ENCODE data around the gene LPP. TPM values are rescaled to one million over a fixed set of nuclear protein-coding genes. Genes with fewer than 3 reads are reported as not detected.

LPP gene
- total RNA-seq, 1 donor from 2014 or later: 93.9 TPM

- DNase-seq (ENCODE audit: low read depth): peak; percentile 69
- H3K4me3 ChIP-seq (ENCODE audit: low read depth, low read length): no peak overlapping the region
- TF ChIP-seq CTCF (conservative IDR thresholded peaks at IDR 0.05; ENCODE audit: low read depth, low read length): no peak
Measured at GRCh38 chr3:188689101-188689574, 535.2 kb downstream of the LPP start.

- no peak for DNase-seq (ENCODE audit: low read depth)
- TF ChIP-seq CTCF (conservative IDR thresholded peaks at IDR 0.05; ENCODE audit: low read depth, low read length): no peak
- no peak overlapping the region for H3K4me3 ChIP-seq (ENCODE audit: low read depth, low read length)
Measured at GRCh38 chr3:188690064-188690463, 536.1 kb downstream of the LPP start.

- no peak for DNase-seq (ENCODE audit: low read depth)
- TF ChIP-seq CTCF (conservative IDR thresholded peaks at IDR 0.05; ENCODE audit: low read depth, low read length): no peak
- H3K4me3 ChIP-seq (ENCODE audit: low read depth, low read length): no peak overlapping the region
Measured at GRCh38 chr3:188691004-188691403, 537.0 kb downstream of the LPP start.

- H3K4me3 ChIP-seq (ENCODE audit: low read depth, low read length): no peak overlapping the region
- DNase-seq (ENCODE audit: low read depth): no peak
Measured at GRCh38 chr3:188691665-188692064, 537.7 kb downstream of the LPP start.

GRCh38 chr3:188692700-188693099, 538.7 kb downstream of the LPP start:
- TF ChIP-seq CTCF (conservative IDR thresholded peaks at IDR 0.05; ENCODE audit: low read depth, low read length): no peak
- DNase-seq (ENCODE audit: low read depth): no peak
- H3K4me3 ChIP-seq (ENCODE audit: low read depth, low read length): no peak overlapping the region

More at GRCh38 chr3:188691665-188692064, 537.7 kb downstream of the LPP start:
- no peak for TF ChIP-seq CTCF (conservative IDR thresholded peaks at IDR 0.05; ENCODE audit: low read depth, low read length)

GRCh38 chr3:188693435-188693834, 539.5 kb downstream of the LPP start:
- H3K4me3 ChIP-seq (ENCODE audit: low read depth, low read length): no peak overlapping the region
- DNase-seq (ENCODE audit: low read depth): no peak
- no peak for TF ChIP-seq CTCF (conservative IDR thresholded peaks at IDR 0.05; ENCODE audit: low read depth, low read length)

GRCh38 chr3:188695241-188695640, 541.3 kb downstream of the LPP start:
- H3K4me3 ChIP-seq (ENCODE audit: low read depth, low read length): no peak overlapping the region
- no peak for TF ChIP-seq CTCF (conservative IDR thresholded peaks at IDR 0.05; ENCODE audit: low read depth, low read length)
- no peak for DNase-seq (ENCODE audit: low read depth)
